Hair follicle dermal papilla cell (primary cell): ENCODE measurements around the gene RASA3. TPM values are rescaled to one million over a fixed set of nuclear protein-coding genes. Genes with fewer than 3 reads are reported as not detected.

Source experiments
- total RNA-seq: library from RNA; depleted of rRNA; stranded (reverse); fragments of >200 nt; gene quantifications from 2 replicates; pipeline ENCODE4 v1.2.3, GENCODE V29; 2012

The RASA3 gene, protein sequence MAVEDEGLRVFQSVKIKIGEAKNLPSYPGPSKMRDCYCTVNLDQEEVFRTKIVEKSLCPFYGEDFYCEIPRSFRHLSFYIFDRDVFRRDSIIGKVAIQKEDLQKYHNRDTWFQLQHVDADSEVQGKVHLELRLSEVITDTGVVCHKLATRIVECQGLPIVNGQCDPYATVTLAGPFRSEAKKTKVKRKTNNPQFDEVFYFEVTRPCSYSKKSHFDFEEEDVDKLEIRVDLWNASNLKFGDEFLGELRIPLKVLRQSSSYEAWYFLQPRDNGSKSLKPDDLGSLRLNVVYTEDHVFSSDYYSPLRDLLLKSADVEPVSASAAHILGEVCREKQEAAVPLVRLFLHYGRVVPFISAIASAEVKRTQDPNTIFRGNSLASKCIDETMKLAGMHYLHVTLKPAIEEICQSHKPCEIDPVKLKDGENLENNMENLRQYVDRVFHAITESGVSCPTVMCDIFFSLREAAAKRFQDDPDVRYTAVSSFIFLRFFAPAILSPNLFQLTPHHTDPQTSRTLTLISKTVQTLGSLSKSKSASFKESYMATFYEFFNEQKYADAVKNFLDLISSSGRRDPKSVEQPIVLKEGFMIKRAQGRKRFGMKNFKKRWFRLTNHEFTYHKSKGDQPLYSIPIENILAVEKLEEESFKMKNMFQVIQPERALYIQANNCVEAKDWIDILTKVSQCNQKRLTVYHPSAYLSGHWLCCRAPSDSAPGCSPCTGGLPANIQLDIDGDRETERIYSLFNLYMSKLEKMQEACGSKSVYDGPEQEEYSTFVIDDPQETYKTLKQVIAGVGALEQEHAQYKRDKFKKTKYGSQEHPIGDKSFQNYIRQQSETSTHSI
- 59.1 and 74.8 TPM in 2 replicates for total RNA-seq

DNA sequence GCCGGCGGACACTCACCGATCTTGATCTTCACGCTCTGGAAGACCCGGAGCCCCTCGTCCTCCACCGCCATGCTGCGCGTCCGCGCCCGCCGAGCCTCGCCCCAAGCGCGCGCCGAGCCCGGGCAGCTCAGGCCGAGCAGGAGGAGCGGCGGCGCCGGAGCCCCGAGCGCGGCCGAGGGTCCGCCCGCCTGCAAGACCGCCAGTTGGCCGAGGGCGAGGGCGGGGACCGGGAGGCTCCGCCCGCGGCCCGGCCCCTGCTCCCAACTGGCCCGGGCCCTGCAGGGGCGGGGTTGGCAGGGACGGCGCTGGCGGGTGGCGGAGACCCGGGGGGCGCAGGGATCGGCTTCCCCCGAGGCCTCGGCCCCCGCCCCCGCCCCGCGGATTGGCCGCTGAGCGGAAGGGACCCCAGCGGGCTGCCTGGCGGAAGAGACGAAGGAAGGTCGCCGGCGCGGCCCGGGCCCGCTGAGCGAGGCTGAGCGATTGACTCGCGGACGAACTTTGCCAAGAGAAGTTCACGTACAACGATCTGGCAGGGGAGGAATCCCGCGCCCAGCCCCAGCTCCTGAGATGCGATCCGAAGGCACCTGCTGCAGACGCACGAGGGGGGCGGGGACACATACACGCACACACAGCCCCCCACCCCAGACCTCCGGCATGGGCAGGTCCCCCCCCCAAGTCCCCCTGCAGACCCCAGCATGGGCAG is at the start of gene RASA3:
TSS of gene RASA3 (minus strand) at position 205 of the 703 bp plus-strand sequence. CDS start at position 71, 134 bp downstream.

DNA sequence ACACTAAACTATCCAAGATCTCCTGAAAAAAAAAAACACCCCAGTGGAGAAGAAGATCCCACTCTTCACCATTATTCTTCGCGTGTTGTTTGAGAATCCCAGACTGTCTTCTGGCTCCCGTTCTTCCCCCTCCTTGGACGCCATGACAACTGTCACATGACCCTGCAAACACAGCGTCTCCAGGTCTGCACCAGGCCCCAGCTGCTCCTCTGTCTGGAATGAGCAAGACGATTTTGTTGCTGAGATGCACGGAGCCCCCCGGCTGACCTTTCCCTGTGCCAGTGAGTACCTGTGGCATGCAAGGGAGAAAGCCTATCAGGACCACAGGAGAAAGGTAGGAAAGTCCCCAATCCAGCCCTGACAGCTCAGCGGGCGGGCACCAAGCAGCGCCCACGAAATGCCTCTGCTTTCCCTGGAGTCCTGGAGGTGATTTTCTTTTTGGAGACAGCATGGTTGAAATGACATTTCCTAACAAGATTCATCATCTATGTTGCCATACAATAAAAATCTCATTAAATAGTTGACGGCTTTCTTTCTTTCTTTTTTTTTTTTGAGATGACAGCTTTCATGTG is 46.8 kb upstream of the RASA3 start, which contains the start of gene CFAP97D2:
TSS of gene CFAP97D2 (plus strand) at position 171 of the 572 bp plus-strand sequence. CDS start at position 245, 74 bp downstream.

DNA sequence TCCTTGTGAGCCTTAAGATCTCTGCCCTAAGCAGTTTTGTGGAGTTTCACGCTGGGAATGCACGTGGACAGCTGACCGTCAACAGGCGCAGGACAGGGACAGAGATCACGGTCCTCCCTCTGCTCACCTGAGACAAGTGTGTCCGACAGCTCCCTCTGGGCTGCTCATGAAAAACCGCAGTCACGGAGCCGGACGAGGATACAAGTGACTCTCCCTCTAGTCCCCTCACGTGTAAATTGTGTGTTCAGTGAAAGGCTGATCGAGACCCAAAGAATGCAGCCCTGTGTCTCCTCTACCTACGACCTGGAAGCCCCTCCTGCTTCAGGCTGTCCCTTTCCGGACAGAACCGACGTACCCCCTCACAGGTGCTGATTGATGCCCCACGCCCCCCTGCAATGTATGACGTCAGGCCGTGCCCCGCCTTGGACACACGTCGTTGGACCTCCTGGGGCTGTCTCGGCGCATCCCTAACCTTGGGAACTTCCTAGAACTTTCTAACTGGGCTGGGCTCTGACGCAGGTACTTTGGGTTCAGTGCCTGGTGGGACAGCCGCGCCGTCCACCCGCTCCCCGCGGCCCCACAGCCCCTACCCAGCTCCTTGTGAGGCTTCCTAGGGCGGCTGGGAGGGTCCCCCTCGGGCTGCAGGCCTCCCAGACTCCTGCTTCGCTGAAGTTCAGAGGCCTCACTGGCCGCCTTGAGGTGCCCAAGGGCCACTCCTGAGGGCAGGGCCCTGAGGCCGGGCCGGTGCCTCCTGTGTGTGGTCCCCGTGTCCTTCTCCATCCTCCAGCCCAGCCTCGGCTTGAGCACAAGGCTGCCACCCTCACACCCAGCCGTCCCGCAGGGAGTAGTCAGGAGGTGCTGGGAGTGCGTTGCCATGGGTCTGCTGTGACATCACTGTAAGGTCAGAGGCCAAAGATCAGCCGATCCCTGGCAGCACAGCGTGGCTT is 158.9 kb downstream of the RASA3 start, which contains the start of gene C13orf46:
TSS of gene C13orf46 (minus strand) at position 859 of the 947 bp plus-strand sequence. CDS start at position 780, 79 bp downstream.

Other genes starting within 250 kb of the RASA3 start
- gene C13orf46, start 158.5 kb downstream of the RASA3 start, total RNA-seq, result 1.1 and 1.3 TPM in 2 replicates
- not detected in 2 replicates for gene CFAP97D2, start 46.6 kb upstream of the RASA3 start, total RNA-seq
- gene CDC16, start 102.3 kb upstream of the RASA3 start, total RNA-seq, result 51.7 and 59.2 TPM in 2 replicates
- gene UPF3A, start 149.0 kb upstream of the RASA3 start, total RNA-seq, result 25.4 and 28.2 TPM in 2 replicates
- gene CHAMP1, start 181.9 kb upstream of the RASA3 start, total RNA-seq, result 15.4 TPM in 2 replicates